ENCODE measurements around the gene KATNIP.
A peak's percentile ranks its signal among the peaks of the same experiment; 100 is the strongest.

Gene KATNIP

GRCh38 chr16:27549746-27550581 is at the start of gene KATNIP, which contains the start of gene GTF3C1:
Gene KATNIP (plus strand): TSS chr16:27550144. CDS start chr16:27550171, 27 bp downstream.
Gene GTF3C1 (minus strand): TSS chr16:27549913. CDS start chr16:27549890, 23 bp downstream.
- peak; percentile 100 for DNase-seq (ENCODE audit: low read depth in 1 of 2, low spot score in 1 of 2)

- DNase-seq (ENCODE audit: low read depth in 1 of 2, low spot score in 1 of 2), result no peak
Measured at GRCh38 chr16:27500801-27501200, 49.1 kb upstream of the KATNIP start.

DNA sequence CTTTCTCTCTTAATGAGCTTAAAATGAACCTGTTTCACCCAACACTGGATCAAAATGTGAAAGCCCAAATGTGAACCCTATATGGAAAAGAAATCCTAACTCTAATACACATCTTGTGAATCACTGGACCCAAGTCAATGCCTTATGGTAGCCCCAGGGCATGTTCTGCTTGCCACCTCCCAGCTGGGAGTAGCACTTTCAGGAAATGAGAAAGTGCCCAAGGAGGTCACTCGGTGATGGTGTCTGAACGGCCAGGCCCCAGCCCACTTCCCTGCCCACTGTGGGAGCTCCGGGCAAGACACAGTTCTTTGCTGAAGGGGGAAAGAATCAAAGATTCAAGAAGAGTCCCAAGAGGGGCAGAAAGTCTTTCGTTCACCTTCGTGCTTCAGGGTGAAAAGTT is 46.3 kb upstream of the KATNIP start:
- DNase-seq (ENCODE audit: low read depth in 1 of 2, low spot score in 1 of 2), result no peak

GRCh38 chr16:27505297-27506236 is 44.4 kb upstream of the KATNIP start:
- no peak for DNase-seq (ENCODE audit: low read depth in 1 of 2, low spot score in 1 of 2)

- DNase-seq (ENCODE audit: low read depth in 1 of 2, low spot score in 1 of 2), result no peak
Measured at GRCh38 chr16:27506771-27507170, 43.2 kb upstream of the KATNIP start.

DNA sequence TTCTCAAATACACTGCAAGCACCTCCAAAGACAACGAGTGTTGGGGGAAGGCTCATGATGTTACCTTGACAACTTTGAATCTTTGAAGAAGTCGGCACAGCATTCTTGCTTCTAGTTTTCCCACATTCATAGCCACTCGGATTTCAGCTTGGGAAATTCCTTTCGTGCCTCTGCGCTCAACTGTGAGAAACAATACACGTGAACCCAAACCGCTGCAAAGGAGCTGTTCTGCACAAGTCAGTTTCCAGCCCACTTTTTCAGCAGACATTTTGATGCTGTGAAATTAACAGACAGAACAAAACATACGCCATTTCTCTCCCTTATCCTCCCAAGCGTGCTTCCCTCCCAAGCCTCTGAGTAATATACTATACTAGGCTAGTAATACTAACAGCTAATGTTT is 41.5 kb upstream of the KATNIP start:
- DNase-seq (ENCODE audit: low read depth in 1 of 2, low spot score in 1 of 2), result no peak

DNA sequence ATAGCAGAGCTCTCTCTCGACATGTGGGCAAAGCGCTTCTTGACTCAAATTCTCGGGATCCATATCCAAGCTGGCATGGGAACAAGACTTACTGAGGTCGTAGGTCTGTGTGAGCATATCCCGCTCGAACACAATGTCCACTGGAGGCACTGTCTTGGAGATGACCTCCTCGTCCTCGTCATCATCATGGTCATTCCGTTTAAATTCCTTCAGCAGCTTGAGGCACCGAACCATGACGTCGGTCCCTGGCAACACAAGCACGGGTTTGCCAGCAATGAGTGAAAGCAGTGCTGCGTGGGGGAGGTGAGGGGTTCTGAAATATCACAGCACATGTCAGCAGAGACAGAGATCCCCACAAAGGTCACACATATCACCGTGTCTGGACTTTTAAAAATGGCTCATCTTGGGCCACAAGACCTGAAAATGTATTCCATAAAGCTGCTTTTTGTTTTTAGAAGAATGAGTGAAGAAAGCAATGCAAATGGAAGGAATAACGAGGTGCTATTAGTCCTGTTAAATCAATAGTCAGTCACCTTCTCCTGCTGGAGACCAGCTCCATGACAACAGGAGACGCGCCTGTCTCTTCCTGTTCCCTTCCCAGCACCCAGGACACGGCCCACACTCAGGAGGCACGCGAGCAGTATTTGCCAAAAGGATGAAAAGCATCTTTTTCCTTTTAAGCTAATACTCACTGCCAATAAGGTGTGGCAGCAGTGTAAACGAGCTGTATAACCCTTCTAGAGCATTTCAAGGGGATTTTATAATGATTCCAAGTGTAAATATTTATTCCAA is 38.1 kb upstream of the KATNIP start:
- no peak for DNase-seq (ENCODE audit: low read depth in 1 of 2, low spot score in 1 of 2)

- no peak for DNase-seq (ENCODE audit: low read depth in 1 of 2, low spot score in 1 of 2)
Measured at GRCh38 chr16:27514806-27515205, 35.1 kb upstream of the KATNIP start.

- DNase-seq (ENCODE audit: low read depth in 1 of 2, low spot score in 1 of 2), result peak in 1 of 2 donors; percentile 5
Measured at GRCh38 chr16:27515874-27516353, 34.0 kb upstream of the KATNIP start.

DNA sequence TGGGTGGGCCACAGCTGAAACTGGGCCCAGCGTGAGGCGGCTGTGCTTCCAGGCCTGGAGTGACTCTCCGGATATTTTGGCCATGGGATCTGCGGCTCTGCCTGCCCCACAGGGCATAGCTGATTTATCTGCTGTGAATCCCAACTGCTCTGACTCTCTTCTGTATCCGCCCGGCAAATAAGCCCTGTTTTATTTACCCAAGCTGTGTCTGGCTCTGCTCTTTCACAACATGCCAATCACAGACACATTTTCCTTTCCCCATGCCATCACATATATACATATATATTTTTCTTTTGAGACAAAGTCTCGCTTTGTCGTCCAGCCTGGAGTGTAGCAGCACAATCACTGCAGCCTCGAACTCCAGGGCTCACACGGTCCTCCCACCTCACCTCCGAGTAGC is 33.6 kb upstream of the KATNIP start:
- no peak for DNase-seq (ENCODE audit: low read depth in 1 of 2, low spot score in 1 of 2)

- no peak for DNase-seq (ENCODE audit: low read depth in 1 of 2, low spot score in 1 of 2)
Measured at GRCh38 chr16:27517664-27518063, 32.3 kb upstream of the KATNIP start.

- DNase-seq (ENCODE audit: low read depth in 1 of 2, low spot score in 1 of 2), result no peak
Measured at GRCh38 chr16:27518226-27518625, 31.7 kb upstream of the KATNIP start.

GRCh38 chr16:27520982-27521673 is 28.8 kb upstream of the KATNIP start:
- no peak for DNase-seq (ENCODE audit: low read depth in 1 of 2, low spot score in 1 of 2)

- no peak for DNase-seq (ENCODE audit: low read depth in 1 of 2, low spot score in 1 of 2)
Measured at GRCh38 chr16:27522173-27522707, 27.7 kb upstream of the KATNIP start.

DNA sequence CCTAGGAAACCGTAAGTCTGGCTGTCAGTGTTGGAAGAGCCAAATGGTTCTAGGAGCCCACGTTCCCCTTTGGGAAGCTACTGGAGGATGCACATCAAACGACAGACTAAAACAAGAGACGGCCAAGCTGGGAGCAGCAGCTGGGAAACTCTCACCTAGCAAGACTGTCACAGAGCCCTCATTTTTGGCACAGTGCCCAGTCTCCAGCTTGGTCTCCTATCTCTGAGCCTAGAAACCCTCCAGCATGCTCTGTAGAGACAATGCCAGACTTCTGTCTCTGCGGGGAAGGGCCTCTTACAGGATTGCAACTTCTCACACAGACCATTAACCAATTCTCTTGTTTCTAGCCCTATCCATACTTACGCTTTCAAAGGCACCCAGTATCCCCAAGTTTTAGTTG is 23.8 kb upstream of the KATNIP start:
- no peak for DNase-seq (ENCODE audit: low read depth in 1 of 2, low spot score in 1 of 2)

DNA sequence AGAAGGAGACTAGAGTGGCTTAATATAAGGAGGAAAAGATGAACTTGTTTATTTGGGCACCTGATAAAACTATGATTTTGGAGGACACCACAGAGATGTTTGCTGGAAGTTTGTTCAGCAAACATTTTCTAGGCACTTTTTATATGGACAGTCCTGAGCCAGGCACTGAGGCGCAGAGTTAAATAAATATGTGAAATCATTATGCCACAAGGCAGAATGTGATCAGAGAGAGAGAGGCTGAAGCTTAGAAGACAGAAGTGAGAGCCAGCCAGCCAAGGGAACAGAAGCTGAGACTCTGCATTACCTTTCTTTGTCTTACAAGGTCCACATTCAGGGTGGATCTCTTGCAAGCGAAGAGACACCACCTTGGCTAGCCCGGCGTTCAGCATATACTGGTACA is 21.6 kb upstream of the KATNIP start:
- DNase-seq (ENCODE audit: low read depth in 1 of 2, low spot score in 1 of 2), result no peak

GRCh38 chr16:27529962-27530361 is 20.0 kb upstream of the KATNIP start:
- DNase-seq (ENCODE audit: low read depth in 1 of 2, low spot score in 1 of 2), result no peak

DNA sequence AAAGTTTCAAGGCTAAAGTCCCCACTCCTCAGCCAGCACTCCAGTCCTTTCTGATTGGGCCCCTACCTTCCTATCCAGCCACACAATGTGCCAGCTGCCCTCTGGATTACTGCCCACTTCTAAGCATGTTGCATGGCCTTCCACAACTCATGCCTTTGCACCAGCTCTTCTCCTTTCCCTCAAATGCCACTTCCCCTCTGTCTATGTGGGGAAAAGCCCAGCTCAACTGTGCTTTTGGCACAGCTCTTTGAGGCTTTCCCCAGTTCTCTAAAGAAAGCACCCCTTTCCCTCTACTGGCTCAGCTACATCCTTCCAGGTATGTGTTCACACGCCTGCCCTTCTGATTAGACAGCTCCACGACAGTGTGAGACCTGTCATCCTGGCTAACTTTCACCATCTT is 18.8 kb upstream of the KATNIP start:
- DNase-seq (ENCODE audit: low read depth in 1 of 2, low spot score in 1 of 2), result no peak

- no peak for DNase-seq (ENCODE audit: low read depth in 1 of 2, low spot score in 1 of 2)
Measured at GRCh38 chr16:27531826-27532800, 17.8 kb upstream of the KATNIP start.

All from stimulated activated CD4-positive, alpha-beta T cell treated with anti-CD3 and anti-CD28 coated beads, Interleukin-15, amount 100 ng/mL, for 1 hour (primary cell).